Glomerular visceral epithelial cell (primary cell): ENCODE measurements around the gene MACROD2.

Experiments used
- DNase-seq: peaks from one replicate; pipeline ENCODE4 v3.0.0-alpha.2; 2016; ENCODE audit errors: extremely low spot score

MACROD2 gene

GRCh38 chr20:14710951-14711350 lies 715.6 kb downstream of the MACROD2 start:
- DNase-seq = no peak

- DNase-seq = no peak
Observed at GRCh38 chr20:14711652-14712051, 716.3 kb downstream of the MACROD2 start.

GRCh38 chr20:14712302-14712739 lies 717.0 kb downstream of the MACROD2 start:
- peak; percentile 54 for DNase-seq

GRCh38 chr20:14715400-14715799 lies 720.1 kb downstream of the MACROD2 start:
- DNase-seq = no peak

- no peak for DNase-seq
Observed at GRCh38 chr20:14716351-14716801, 721.1 kb downstream of the MACROD2 start.

- peak; percentile 13 for DNase-seq
Observed at GRCh38 chr20:14717134-14717999, 722.1 kb downstream of the MACROD2 start.

GRCh38 chr20:14720251-14720650 lies 724.9 kb downstream of the MACROD2 start:
- no peak for DNase-seq

- no peak for DNase-seq
Observed at GRCh38 chr20:14721926-14722452, 726.7 kb downstream of the MACROD2 start.

- no peak for DNase-seq
Observed at GRCh38 chr20:14723614-14724013, 728.3 kb downstream of the MACROD2 start.

GRCh38 chr20:14724036-14724435 lies 728.7 kb downstream of the MACROD2 start:
- no peak for DNase-seq

GRCh38 chr20:14724468-14724867 lies 729.2 kb downstream of the MACROD2 start:
- DNase-seq = no peak

GRCh38 chr20:14726591-14726990 lies 731.3 kb downstream of the MACROD2 start:
- DNase-seq = no peak

- DNase-seq = no peak
Observed at GRCh38 chr20:14727485-14728150, 732.3 kb downstream of the MACROD2 start.

GRCh38 chr20:14729390-14729789 lies 734.1 kb downstream of the MACROD2 start:
- DNase-seq = no peak

- DNase-seq = no peak
Observed at GRCh38 chr20:14732343-14732742, 737.0 kb downstream of the MACROD2 start.

- no peak for DNase-seq
Observed at GRCh38 chr20:14732996-14733395, 737.7 kb downstream of the MACROD2 start.

GRCh38 chr20:14740380-14740779 lies 745.1 kb downstream of the MACROD2 start:
- no peak for DNase-seq

GRCh38 chr20:14741616-14742015 lies 746.3 kb downstream of the MACROD2 start:
- DNase-seq = no peak

- DNase-seq = no peak
Observed at GRCh38 chr20:14744723-14745122, 749.4 kb downstream of the MACROD2 start.

GRCh38 chr20:14745830-14746229 lies 750.5 kb downstream of the MACROD2 start:
- DNase-seq = no peak

- DNase-seq = no peak
Observed at GRCh38 chr20:14751191-14751590, 755.9 kb downstream of the MACROD2 start.

- DNase-seq = no peak
Observed at GRCh38 chr20:14757728-14758127, 762.4 kb downstream of the MACROD2 start.

GRCh38 chr20:14758356-14758755 lies 763.0 kb downstream of the MACROD2 start:
- no peak for DNase-seq
